ENCODE measurements around the gene NTF4.

Gene NTF4

GRCh38 chr19:49064768-49065611, at the start of gene NTF4:
Gene NTF4 (minus strand): TSS chr19:49064818. CDS start chr19:49061997, 2,821 bp downstream.
- no peaks in the 10 kb centered on the region for H3K79me2 ChIP-seq (ENCODE audit: low read length)
- H3K9ac ChIP-seq (ENCODE audit: low read length) = no peak within 1 kb of the TSS
- H3K4me3 ChIP-seq (ENCODE audit: low read length) = no peak within 1 kb of the TSS
- peaks cover 25% of the 10 kb centered on the region for H3K27me3 ChIP-seq (ENCODE audit: low read depth, low read length)
- no peaks in the 10 kb centered on the region for H3K36me3 ChIP-seq (replicated peaks; ENCODE audit: low read depth, low read length)
- H3K9me3 ChIP-seq (ENCODE audit: insufficient read depth, low read length) = no peaks in the 10 kb centered on the region
- H3K4me2 ChIP-seq (ENCODE audit: low read length) = 0 out of 2 replicates have a peak within 1 kb of the TSS, but pooled peaks have one; percentile 29
- no peak within 1 kb of the TSS for H2AFZ ChIP-seq (ENCODE audit: low read depth, low read length)
- H3K4me1 ChIP-seq (ENCODE audit: low read length) = no peaks in the 10 kb centered on the region
- no peaks in the 10 kb centered on the region for H4K20me1 ChIP-seq (ENCODE audit: insufficient read depth, low read length)
- no peak for TF ChIP-seq CTCF (IDR thresholded peaks at IDR 0.05; ENCODE audit: low read depth, low read length)
- TF ChIP-seq EZH2phosphoT487 (IDR thresholded peaks at IDR 0.05; ENCODE audit: low read depth) = no peak
- H3K27ac ChIP-seq (ENCODE audit: low read length) = no peak within 1 kb of the TSS

- Histone ChIP-seq H3K36me3 (replicated peaks; ENCODE audit: low read depth, low read length) (peaks cover 10% of the 10 kb centered on the region), H3K4me2 (ENCODE audit: low read length) (peak within 1 kb of the TSS; percentile 99), H3K4me3 (ENCODE audit: low read length) (peak within 1 kb of the TSS; percentile 78), H3K27me3 (ENCODE audit: low read depth, low read length) (no peaks in the 10 kb centered on the region), H3K79me2 (ENCODE audit: low read length) (peaks cover 6% of the 10 kb centered on the region), H4K20me1 (ENCODE audit: insufficient read depth, low read length) (no peaks in the 10 kb centered on the region), H3K9me3 (ENCODE audit: insufficient read depth, low read length) (no peaks in the 10 kb centered on the region), H3K9ac (ENCODE audit: low read length) (peak within 1 kb of the TSS; percentile 56), H3K27ac (ENCODE audit: low read length) (no peak within 1 kb of the TSS), H3K4me1 (ENCODE audit: low read length) (peaks cover 14% of the 10 kb centered on the region), H2AFZ (ENCODE audit: low read depth, low read length) (peak within 1 kb of the TSS; percentile 81)
- TF ChIP-seq CTCF (IDR thresholded peaks at IDR 0.05; ENCODE audit: low read depth, low read length) (peak; percentile 52), EZH2phosphoT487 (IDR thresholded peaks at IDR 0.05; ENCODE audit: low read depth) (no peak)
Observed at GRCh38 chr19:49113762-49114629, 49.4 kb upstream of the NTF4 start, which contains the start of gene LIN7B. Gene LIN7B (plus strand): TSS chr19:49114370. CDS start chr19:49114405, 35 bp downstream.

GRCh38 chr19:49111218-49111998, 46.8 kb upstream of the NTF4 start:
- TF ChIP-seq EZH2phosphoT487 (IDR thresholded peaks at IDR 0.05; ENCODE audit: low read depth) (no peak), CTCF (IDR thresholded peaks at IDR 0.05; ENCODE audit: low read depth, low read length) (no peak)
- no peak overlapping the region for H3K27ac ChIP-seq (ENCODE audit: low read length)

More at GRCh38 chr19:49111218-49111998, 46.8 kb upstream of the NTF4 start:
- peaks cover 5% of the 10 kb centered on the region for H3K4me1 ChIP-seq (ENCODE audit: low read length)
- H3K36me3 ChIP-seq (replicated peaks; ENCODE audit: low read depth, low read length) = peaks cover 36% of the 10 kb centered on the region
- H3K27me3 ChIP-seq (ENCODE audit: low read depth, low read length) = no peaks in the 10 kb centered on the region
- no peak overlapping the region for H3K4me3 ChIP-seq (ENCODE audit: low read length)
- H3K9ac ChIP-seq (ENCODE audit: low read length) = no peak overlapping the region
- H3K9me3 ChIP-seq (ENCODE audit: insufficient read depth, low read length) = no peaks in the 10 kb centered on the region
- no peak overlapping the region for H2AFZ ChIP-seq (ENCODE audit: low read depth, low read length)
- H3K79me2 ChIP-seq (ENCODE audit: low read length) = no peaks in the 10 kb centered on the region
- peaks cover 17% of the 10 kb centered on the region for H4K20me1 ChIP-seq (ENCODE audit: insufficient read depth, low read length)
- H3K4me2 ChIP-seq (ENCODE audit: low read length) = no peak overlapping the region
